ENCODE measurements around the gene SH3BGRL2.

DNA sequence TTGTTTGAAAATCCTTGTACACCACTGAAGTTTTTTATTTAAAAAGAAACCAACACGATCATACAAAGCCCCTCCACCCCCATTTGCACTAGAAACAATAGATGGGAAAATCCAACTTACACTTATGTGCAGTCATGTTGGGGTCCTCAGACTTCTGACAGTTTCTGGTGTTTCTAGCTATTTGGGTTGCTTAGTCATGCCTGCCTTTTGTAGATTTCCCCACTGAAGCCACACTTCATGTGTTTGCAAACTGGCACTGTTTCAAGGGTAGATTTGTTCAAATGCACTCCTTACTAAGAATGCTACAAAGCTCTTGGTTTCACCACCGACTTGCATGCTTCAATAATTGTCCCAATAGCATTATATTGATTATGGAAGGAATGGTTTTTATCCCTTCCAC, 1.5 kb downstream of the SH3BGRL2 start:
- TF ChIP-seq, protein P1, sequence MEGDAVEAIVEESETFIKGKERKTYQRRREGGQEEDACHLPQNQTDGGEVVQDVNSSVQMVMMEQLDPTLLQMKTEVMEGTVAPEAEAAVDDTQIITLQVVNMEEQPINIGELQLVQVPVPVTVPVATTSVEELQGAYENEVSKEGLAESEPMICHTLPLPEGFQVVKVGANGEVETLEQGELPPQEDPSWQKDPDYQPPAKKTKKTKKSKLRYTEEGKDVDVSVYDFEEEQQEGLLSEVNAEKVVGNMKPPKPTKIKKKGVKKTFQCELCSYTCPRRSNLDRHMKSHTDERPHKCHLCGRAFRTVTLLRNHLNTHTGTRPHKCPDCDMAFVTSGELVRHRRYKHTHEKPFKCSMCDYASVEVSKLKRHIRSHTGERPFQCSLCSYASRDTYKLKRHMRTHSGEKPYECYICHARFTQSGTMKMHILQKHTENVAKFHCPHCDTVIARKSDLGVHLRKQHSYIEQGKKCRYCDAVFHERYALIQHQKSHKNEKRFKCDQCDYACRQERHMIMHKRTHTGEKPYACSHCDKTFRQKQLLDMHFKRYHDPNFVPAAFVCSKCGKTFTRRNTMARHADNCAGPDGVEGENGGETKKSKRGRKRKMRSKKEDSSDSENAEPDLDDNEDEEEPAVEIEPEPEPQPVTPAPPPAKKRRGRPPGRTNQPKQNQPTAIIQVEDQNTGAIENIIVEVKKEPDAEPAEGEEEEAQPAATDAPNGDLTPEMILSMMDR (IDR thresholded peaks at IDR 0.05), result no peak
- no peak for TF ChIP-seq POLR2AphosphoS5 (IDR thresholded peaks at IDR 0.05)

Measured in prostate gland (tissue), 2 donors.